Mesothelial cell of epicardium (in vitro differentiated cells): ENCODE data around the gene FNTB. TPM values are rescaled to one million over a fixed set of nuclear protein-coding genes. Genes with fewer than 3 reads are reported as not detected.

Experiments used
- DNase-seq, 2 experiments: peaks; one replicate each; pipeline ENCODE4 v3.0.0; 2021; ENCODE audit warnings: low spot score in 2 of 2; ENCODE audit not compliant: unreplicated experiment in 2 of 2
- H3K27ac Mint-ChIP-seq: 2 replicates; pipeline ENCODE4 v1.8.0; 2021; ENCODE audit warnings: mixed read lengths
- H3K27me3 Mint-ChIP-seq: 2 replicates; pipeline ENCODE4 v1.8.0; 2021; ENCODE audit warnings: low read depth, mixed read lengths
- H3K36me3 Mint-ChIP-seq: 2 replicates; pipeline ENCODE4 v1.8.0; 2021; ENCODE audit warnings: mixed read lengths
- H3K4me1 Mint-ChIP-seq: 2 replicates; pipeline ENCODE4 v1.8.0; 2021; ENCODE audit warnings: mixed read lengths
- H3K4me3 Mint-ChIP-seq: 2 replicates; pipeline ENCODE4 v1.8.0; 2021; ENCODE audit warnings: mild to moderate bottlenecking, moderate library complexity, mixed read lengths
- H3K9me3 Mint-ChIP-seq: 2 replicates; pipeline ENCODE4 v1.8.0; 2021; ENCODE audit warnings: mixed read lengths
- total RNA-seq: library from RNA; stranded (reverse); gene quantifications from 3 replicates; pipeline ENCODE4 v1.2.1, GENCODE V29; 2021
- TF ChIP-seq, protein P1 (sequence below): fragments of 200-600 bp; sonication (generic); IDR thresholded peaks from one replicate; pipeline ENCODE4 v1.5.0; 2021; ENCODE audit warnings: antibody characterized with exemption; ENCODE audit not compliant: unreplicated experiment

The FNTB gene
- total RNA-seq, 1 donor from 2014 or later: 45.7 TPM

- no peak for DNase-seq
- Mint-ChIP-seq H3K4me1 (peaks cover 25% of the 10 kb centered on the region), H3K36me3 (peaks cover 32% of the 10 kb centered on the region), H3K4me3 (no peak overlapping the region), H3K27me3 (no peaks in the 10 kb centered on the region), H3K9me3 (no peaks in the 10 kb centered on the region), H3K27ac (peak overlapping the region; percentile 91)
- TF ChIP-seq, protein P1, sequence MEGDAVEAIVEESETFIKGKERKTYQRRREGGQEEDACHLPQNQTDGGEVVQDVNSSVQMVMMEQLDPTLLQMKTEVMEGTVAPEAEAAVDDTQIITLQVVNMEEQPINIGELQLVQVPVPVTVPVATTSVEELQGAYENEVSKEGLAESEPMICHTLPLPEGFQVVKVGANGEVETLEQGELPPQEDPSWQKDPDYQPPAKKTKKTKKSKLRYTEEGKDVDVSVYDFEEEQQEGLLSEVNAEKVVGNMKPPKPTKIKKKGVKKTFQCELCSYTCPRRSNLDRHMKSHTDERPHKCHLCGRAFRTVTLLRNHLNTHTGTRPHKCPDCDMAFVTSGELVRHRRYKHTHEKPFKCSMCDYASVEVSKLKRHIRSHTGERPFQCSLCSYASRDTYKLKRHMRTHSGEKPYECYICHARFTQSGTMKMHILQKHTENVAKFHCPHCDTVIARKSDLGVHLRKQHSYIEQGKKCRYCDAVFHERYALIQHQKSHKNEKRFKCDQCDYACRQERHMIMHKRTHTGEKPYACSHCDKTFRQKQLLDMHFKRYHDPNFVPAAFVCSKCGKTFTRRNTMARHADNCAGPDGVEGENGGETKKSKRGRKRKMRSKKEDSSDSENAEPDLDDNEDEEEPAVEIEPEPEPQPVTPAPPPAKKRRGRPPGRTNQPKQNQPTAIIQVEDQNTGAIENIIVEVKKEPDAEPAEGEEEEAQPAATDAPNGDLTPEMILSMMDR: no peak
Observed at GRCh38 chr14:65069874-65070413, 83.2 kb downstream of the FNTB start.

- Mint-ChIP-seq H3K4me1 (peaks cover 23% of the 10 kb centered on the region), H3K4me3 (no peak overlapping the region), H3K9me3 (no peaks in the 10 kb centered on the region), H3K27me3 (no peaks in the 10 kb centered on the region), H3K27ac (peak overlapping the region; percentile 91), H3K36me3 (peaks cover 31% of the 10 kb centered on the region)
- no peak for DNase-seq
- TF ChIP-seq, protein P1: no peak
Observed at GRCh38 chr14:65070471-65070976, 83.8 kb downstream of the FNTB start.

DNA sequence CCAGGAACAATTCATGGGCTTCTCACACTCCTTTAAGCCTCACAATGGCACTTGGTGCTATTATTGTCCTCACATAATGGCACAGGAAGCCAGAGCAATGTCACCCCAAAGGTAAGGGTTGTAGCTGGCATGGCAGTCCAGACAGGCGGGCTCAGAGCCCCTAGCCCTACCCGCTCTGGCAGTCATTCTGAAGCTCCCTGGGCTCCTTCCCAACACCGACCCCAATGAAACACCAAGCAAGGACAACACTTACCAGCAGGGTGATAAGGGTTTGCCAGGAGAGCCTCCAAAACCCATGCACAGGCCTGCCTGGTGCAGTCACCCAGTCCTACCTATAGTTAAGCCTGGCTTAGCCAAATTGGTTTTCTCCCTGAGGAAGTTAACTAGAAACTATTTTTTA lies 84.8 kb downstream of the FNTB start:
- no peak for DNase-seq
- Mint-ChIP-seq H3K4me3 (no peak overlapping the region), H3K27me3 (no peaks in the 10 kb centered on the region), H3K27ac (peak overlapping the region; percentile 16), H3K4me1 (peaks cover 20% of the 10 kb centered on the region), H3K9me3 (no peaks in the 10 kb centered on the region), H3K36me3 (peaks cover 27% of the 10 kb centered on the region)
- TF ChIP-seq, protein P1: no peak

DNA sequence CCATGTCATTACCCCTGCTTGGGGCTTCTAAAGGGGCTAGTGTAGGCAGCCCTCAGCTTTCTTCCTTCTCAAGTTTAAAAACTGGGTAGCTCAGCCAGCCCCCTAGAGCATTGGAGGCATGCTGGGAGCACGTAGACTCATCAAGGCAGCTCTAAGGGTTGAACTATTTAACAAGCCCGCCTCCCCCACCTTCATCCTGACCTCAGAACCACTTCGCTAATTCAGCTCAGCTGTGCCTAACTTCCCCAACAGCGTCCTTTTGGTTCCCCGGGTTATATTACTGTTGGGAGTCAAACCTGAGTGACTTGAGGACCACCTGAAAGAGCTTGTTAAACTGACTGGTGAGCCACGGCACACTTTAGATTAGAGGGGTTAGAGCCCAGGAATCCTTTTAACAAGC lies 85.6 kb downstream of the FNTB start:
- no peak for DNase-seq
- peak overlapping the region; percentile 39 for H3K27ac Mint-ChIP-seq
- peaks cover 28% of the 10 kb centered on the region for H3K36me3 Mint-ChIP-seq
- no peak overlapping the region for H3K4me3 Mint-ChIP-seq
- peaks cover 20% of the 10 kb centered on the region for H3K4me1 Mint-ChIP-seq
- no peaks in the 10 kb centered on the region for H3K9me3 Mint-ChIP-seq
- H3K27me3 Mint-ChIP-seq: no peaks in the 10 kb centered on the region
- TF ChIP-seq, protein P1: no peak

- DNase-seq: no peak
- H3K27me3 Mint-ChIP-seq: no peaks in the 10 kb centered on the region
- H3K36me3 Mint-ChIP-seq: peaks cover 28% of the 10 kb centered on the region
- no peaks in the 10 kb centered on the region for H3K9me3 Mint-ChIP-seq
- H3K27ac Mint-ChIP-seq: no peak overlapping the region
- H3K4me1 Mint-ChIP-seq: peaks cover 20% of the 10 kb centered on the region
- H3K4me3 Mint-ChIP-seq: no peak overlapping the region
- TF ChIP-seq, protein P1: no peak
Observed at GRCh38 chr14:65072937-65073336, 86.2 kb downstream of the FNTB start.
